ENCODE measurements around the gene ARHGAP18.

ARHGAP18 gene

GRCh38 chr6:129725341-129725740 is 15.4 kb upstream of the ARHGAP18 start:
- Histone ChIP-seq H3K9me3 (ENCODE audit: control extremely low read depth in 1 of 5, control insufficient read depth in 4 of 5, insufficient read depth in 2 of 5, low read depth in 1 of 5, low read length in 4 of 5) (no peaks in the 10 kb centered on the region), H3K36me3 (ENCODE audit: control insufficient read depth in 4 of 4, insufficient read depth in 4 of 4, low read length in 3 of 4) (no peaks in the 10 kb centered on the region), H3K27ac (ENCODE audit: insufficient read depth in 1 of 2, low read depth in 1 of 2, low read length in 2 of 2, poor library complexity in 1 of 2, severe bottlenecking in 2 of 2) (no peak overlapping the region), H3K4me1 (ENCODE audit: control extremely low read depth in 1 of 4, control insufficient read depth in 4 of 4, insufficient read depth in 4 of 4, low read length in 3 of 4) (no peaks in the 10 kb centered on the region), H3K4me3 (ENCODE audit: control insufficient read depth in 1 of 7, extremely low read depth in 1 of 7, insufficient read depth in 4 of 7, low read depth in 2 of 7, low read length in 6 of 7) (no peak overlapping the region), H3K27me3 (replicated peaks in 2 of 5; ENCODE audit: control insufficient read depth in 4 of 5, insufficient read depth in 5 of 5, low read length in 4 of 5) (no peaks in the 10 kb centered on the region)
- WGBS (ENCODE audit: insufficient coverage) = 100% methylated on average over 3 of the region's 4 CpGs
- CTCF ChIA-PET = interaction anchor here (1.1 to 8.8 kb wide), 4 partner anchors 47 to 133 kb away, joined by 3 to 158 read pairs (median 4); no protein-coding TSS in a partner anchor
- DNase-seq = no peak
- POLR2A ChIA-PET = no interaction called here

GRCh38 chr6:129719692-129720091 is 9.7 kb upstream of the ARHGAP18 start:
- CTCF ChIA-PET = interaction anchor here (3.0 kb wide), 1 partner anchor 10 kb away, joined by 13 read pairs; no protein-coding TSS in a partner anchor
- Histone ChIP-seq H3K9me3 (ENCODE audit: control extremely low read depth in 1 of 5, control insufficient read depth in 4 of 5, insufficient read depth in 2 of 5, low read depth in 1 of 5, low read length in 4 of 5) (no peaks in the 10 kb centered on the region), H3K27ac (ENCODE audit: insufficient read depth in 1 of 2, low read depth in 1 of 2, low read length in 2 of 2, poor library complexity in 1 of 2, severe bottlenecking in 2 of 2) (no peak overlapping the region), H3K27me3 (replicated peaks in 2 of 5; ENCODE audit: control insufficient read depth in 4 of 5, insufficient read depth in 5 of 5, low read length in 4 of 5) (no peaks in the 10 kb centered on the region), H3K4me3 (ENCODE audit: control insufficient read depth in 1 of 7, extremely low read depth in 1 of 7, insufficient read depth in 4 of 7, low read depth in 2 of 7, low read length in 6 of 7) (no peak overlapping the region), H3K4me1 (ENCODE audit: control extremely low read depth in 1 of 4, control insufficient read depth in 4 of 4, insufficient read depth in 4 of 4, low read length in 3 of 4) (no peaks in the 10 kb centered on the region), H3K36me3 (ENCODE audit: control insufficient read depth in 4 of 4, insufficient read depth in 4 of 4, low read length in 3 of 4) (no peaks in the 10 kb centered on the region)
- POLR2A ChIA-PET = no interaction called here
- 67% methylated on average over 1 of the region's 3 CpGs for WGBS (ENCODE audit: insufficient coverage)
- no peak for DNase-seq

- Histone ChIP-seq H3K36me3 (ENCODE audit: control insufficient read depth in 4 of 4, insufficient read depth in 4 of 4, low read length in 3 of 4) (no peaks in the 10 kb centered on the region), H3K4me1 (ENCODE audit: control extremely low read depth in 1 of 4, control insufficient read depth in 4 of 4, insufficient read depth in 4 of 4, low read length in 3 of 4) (no peaks in the 10 kb centered on the region), H3K27ac (ENCODE audit: insufficient read depth in 1 of 2, low read depth in 1 of 2, low read length in 2 of 2, poor library complexity in 1 of 2, severe bottlenecking in 2 of 2) (no peak overlapping the region), H3K27me3 (replicated peaks in 2 of 5; ENCODE audit: control insufficient read depth in 4 of 5, insufficient read depth in 5 of 5, low read length in 4 of 5) (no peaks in the 10 kb centered on the region), H3K4me3 (ENCODE audit: control insufficient read depth in 1 of 7, extremely low read depth in 1 of 7, insufficient read depth in 4 of 7, low read depth in 2 of 7, low read length in 6 of 7) (no peak overlapping the region), H3K9me3 (ENCODE audit: control extremely low read depth in 1 of 5, control insufficient read depth in 4 of 5, insufficient read depth in 2 of 5, low read depth in 1 of 5, low read length in 4 of 5) (no peaks in the 10 kb centered on the region)
- ChIA-PET POLR2A (no interaction called here), CTCF (interaction anchor here (1.0 to 3.0 kb wide), 3 partner anchors 12 to 119 kb away, joined by 3 to 13 read pairs (median 4); no protein-coding TSS in a partner anchor)
- 100% methylated on average over 2 of the region's 5 CpGs for WGBS (ENCODE audit: insufficient coverage)
- no peak for DNase-seq
Observed at GRCh38 chr6:129717277-129717676, 7.3 kb upstream of the ARHGAP18 start.

GRCh38 chr6:129713806-129714333 is 3.9 kb upstream of the ARHGAP18 start:
- Histone ChIP-seq H3K4me3 (ENCODE audit: control insufficient read depth in 1 of 7, extremely low read depth in 1 of 7, insufficient read depth in 4 of 7, low read depth in 2 of 7, low read length in 6 of 7) (no peak overlapping the region), H3K36me3 (ENCODE audit: control insufficient read depth in 4 of 4, insufficient read depth in 4 of 4, low read length in 3 of 4) (no peaks in the 10 kb centered on the region), H3K9me3 (ENCODE audit: control extremely low read depth in 1 of 5, control insufficient read depth in 4 of 5, insufficient read depth in 2 of 5, low read depth in 1 of 5, low read length in 4 of 5) (no peaks in the 10 kb centered on the region), H3K4me1 (ENCODE audit: control extremely low read depth in 1 of 4, control insufficient read depth in 4 of 4, insufficient read depth in 4 of 4, low read length in 3 of 4) (peaks cover 2 to 14% (median 8%) of the 10 kb centered on the region in 4 experiments), H3K27ac (ENCODE audit: insufficient read depth in 1 of 2, low read depth in 1 of 2, low read length in 2 of 2, poor library complexity in 1 of 2, severe bottlenecking in 2 of 2) (no peak overlapping the region), H3K27me3 (replicated peaks in 2 of 5; ENCODE audit: control insufficient read depth in 4 of 5, insufficient read depth in 5 of 5, low read length in 4 of 5) (no peaks in the 10 kb centered on the region)
- CTCF ChIA-PET = interaction anchor here (0.6 to 1.6 kb wide), 7 partner anchors 14 to 224 kb away, joined by 3 to 5 read pairs (median 4); no protein-coding TSS in a partner anchor
- POLR2A ChIA-PET = no interaction called here
- 100% methylated on average over 1 of the region's 4 CpGs for WGBS (ENCODE audit: insufficient coverage)
- DNase-seq = no peak

- no peak for DNase-seq
- peaks cover 2 to 27% (median 8%) of the 10 kb centered on the region in 4 experiments for H3K4me1 ChIP-seq (ENCODE audit: control extremely low read depth in 1 of 4, control insufficient read depth in 4 of 4, insufficient read depth in 4 of 4, low read length in 3 of 4)
- POLR2A ChIA-PET = no interaction called here
Observed at GRCh38 chr6:129711271-129711631, 1.3 kb upstream of the ARHGAP18 start.

GRCh38 chr6:129710450-129711270 is 683 bp upstream of the ARHGAP18 start:
- WGBS (ENCODE audit: insufficient coverage) = 46% methylated on average over 5 of the region's 14 CpGs
- Histone ChIP-seq H3K27me3 (replicated peaks in 2 of 5; ENCODE audit: control insufficient read depth in 4 of 5, insufficient read depth in 5 of 5, low read length in 4 of 5) (no peaks in the 10 kb centered on the region), H3K4me3 (ENCODE audit: control insufficient read depth in 1 of 7, extremely low read depth in 1 of 7, insufficient read depth in 4 of 7, low read depth in 2 of 7, low read length in 6 of 7) (peak overlapping the region; percentile 58 to 87 (median 81)), H3K4me1 (ENCODE audit: control extremely low read depth in 1 of 4, control insufficient read depth in 4 of 4, insufficient read depth in 4 of 4, low read length in 3 of 4) (peaks cover 2 to 27% (median 8%) of the 10 kb centered on the region in 4 experiments), H3K27ac (ENCODE audit: insufficient read depth in 1 of 2, low read depth in 1 of 2, low read length in 2 of 2, poor library complexity in 1 of 2, severe bottlenecking in 2 of 2) (peak overlapping the region in 1 of 2 experiments; percentile 69), H3K9me3 (ENCODE audit: control extremely low read depth in 1 of 5, control insufficient read depth in 4 of 5, insufficient read depth in 2 of 5, low read depth in 1 of 5, low read length in 4 of 5) (no peaks in the 10 kb centered on the region), H3K36me3 (ENCODE audit: control insufficient read depth in 4 of 4, insufficient read depth in 4 of 4, low read length in 3 of 4) (peaks cover 0 to 5% (median 0%) of the 10 kb centered on the region in 4 experiments)
- no peak for DNase-seq
- ChIA-PET CTCF (interaction anchor here (0.9 to 2.8 kb wide), 8 partner anchors 11 to 39 kb away, joined by 3 to 20 read pairs (median 4); no protein-coding TSS in a partner anchor), POLR2A (interaction anchor here (0.8 kb wide), 1 partner anchor 10 kb away, joined by 4 read pairs; no protein-coding TSS in a partner anchor)

More at GRCh38 chr6:129711271-129711631, 1.3 kb upstream of the ARHGAP18 start:
- H3K9me3 ChIP-seq (ENCODE audit: control extremely low read depth in 1 of 5, control insufficient read depth in 4 of 5, insufficient read depth in 2 of 5, low read depth in 1 of 5, low read length in 4 of 5) = no peaks in the 10 kb centered on the region
- CTCF ChIA-PET = interaction anchor here (1.0 to 2.8 kb wide), 4 partner anchors 11 to 25 kb away, joined by 3 to 20 read pairs (median 4); no protein-coding TSS in a partner anchor
- peaks cover 0 to 2% (median 0%) of the 10 kb centered on the region in 4 experiments for H3K36me3 ChIP-seq (ENCODE audit: control insufficient read depth in 4 of 4, insufficient read depth in 4 of 4, low read length in 3 of 4)
- no peak overlapping the region for H3K4me3 ChIP-seq (ENCODE audit: control insufficient read depth in 1 of 7, extremely low read depth in 1 of 7, insufficient read depth in 4 of 7, low read depth in 2 of 7, low read length in 6 of 7)
- WGBS (ENCODE audit: insufficient coverage) = 100% methylated on average over 1 of the region's 2 CpGs
- H3K27me3 ChIP-seq (replicated peaks in 2 of 5; ENCODE audit: control insufficient read depth in 4 of 5, insufficient read depth in 5 of 5, low read length in 4 of 5) = no peaks in the 10 kb centered on the region
- no peak overlapping the region for H3K27ac ChIP-seq (ENCODE audit: insufficient read depth in 1 of 2, low read depth in 1 of 2, low read length in 2 of 2, poor library complexity in 1 of 2, severe bottlenecking in 2 of 2)

All from common myeloid progenitor, CD34-positive (primary cell).